RKO (cell line): ENCODE data around the gene CCDC149.
"Not testable (repeated sequence)": the region's sequence is repeated elsewhere in the genome, so short reads cannot be mapped to it uniquely, and the experiment has no call there.

Source experiments
- DNase-seq: peaks from one replicate; pipeline ENCODE4 v3.0.0-alpha.2; 2016; ENCODE audit warnings: low spot score

The CCDC149 gene

DNA sequence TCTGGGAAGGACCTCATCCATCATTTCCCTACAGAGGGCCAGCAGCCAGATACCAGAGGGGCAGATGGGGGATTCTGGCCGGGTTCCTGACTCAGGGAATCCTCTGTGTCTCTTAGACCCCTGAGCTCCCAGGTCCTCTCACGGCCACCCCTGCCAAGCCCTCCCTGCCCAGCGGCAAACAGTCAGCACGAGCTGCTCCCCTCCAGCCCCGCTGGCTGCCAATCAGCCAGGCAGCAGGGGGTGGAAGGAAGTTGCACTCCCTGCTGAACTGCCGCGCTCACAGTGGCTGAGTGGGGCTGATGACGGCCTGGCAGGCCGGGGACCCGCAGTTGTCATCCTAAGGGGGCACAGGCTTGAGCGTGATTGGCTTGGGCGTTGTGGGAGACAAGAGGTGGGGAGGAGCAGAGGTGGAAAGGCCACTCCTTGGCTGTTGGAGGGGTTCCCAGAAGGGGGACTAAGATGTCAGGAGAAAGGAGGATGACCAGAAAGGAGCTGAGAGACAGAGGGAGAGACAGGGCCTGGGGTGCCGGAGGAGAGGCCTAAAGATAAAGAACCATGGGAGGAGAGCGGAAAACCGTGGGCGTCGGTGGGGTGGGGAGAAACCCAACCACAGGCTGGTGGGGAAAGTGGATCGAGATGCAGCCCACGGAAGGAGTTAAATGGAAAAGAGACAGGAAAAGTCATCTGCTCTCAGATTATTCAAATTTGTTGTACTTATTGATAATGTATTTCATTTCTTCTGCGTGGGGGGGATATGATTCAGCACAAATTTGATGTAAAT, 4.4 kb upstream of the CCDC149 start:
- DNase-seq, result no peak

GRCh38 chr4:24915121-24915922, 2.5 kb upstream of the CCDC149 start:
- DNase-seq, result no peak

GRCh38 chr4:24914460-24914859, 1.6 kb upstream of the CCDC149 start:
- DNase-seq, result peak; percentile 63

GRCh38 chr4:24913119-24913485, 260 bp upstream of the CCDC149 start:
- DNase-seq, result no peak

GRCh38 chr4:24910499-24910898, 2.3 kb downstream of the CCDC149 start:
- DNase-seq, result peak; percentile 35

DNA sequence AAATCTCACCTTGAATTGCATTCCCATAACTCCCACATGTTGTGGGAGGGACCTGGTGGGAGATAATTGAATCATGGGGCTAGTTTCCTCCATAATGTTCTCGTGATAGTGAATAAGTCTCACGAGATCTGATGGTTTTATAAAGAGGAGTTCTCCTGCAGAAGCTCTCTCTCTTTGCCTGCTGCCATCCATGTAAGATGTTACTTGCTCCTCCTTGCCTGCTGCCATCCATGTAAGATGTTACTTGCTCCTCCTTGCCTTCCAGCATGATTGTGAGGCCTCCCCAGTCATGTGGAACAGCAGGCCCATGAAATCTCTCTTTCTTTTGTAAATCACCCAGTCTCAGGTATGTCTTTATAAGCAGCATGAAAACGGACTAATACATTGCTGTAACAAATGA, 3.2 kb downstream of the CCDC149 start:
- not testable (repeated sequence) for DNase-seq

DNA sequence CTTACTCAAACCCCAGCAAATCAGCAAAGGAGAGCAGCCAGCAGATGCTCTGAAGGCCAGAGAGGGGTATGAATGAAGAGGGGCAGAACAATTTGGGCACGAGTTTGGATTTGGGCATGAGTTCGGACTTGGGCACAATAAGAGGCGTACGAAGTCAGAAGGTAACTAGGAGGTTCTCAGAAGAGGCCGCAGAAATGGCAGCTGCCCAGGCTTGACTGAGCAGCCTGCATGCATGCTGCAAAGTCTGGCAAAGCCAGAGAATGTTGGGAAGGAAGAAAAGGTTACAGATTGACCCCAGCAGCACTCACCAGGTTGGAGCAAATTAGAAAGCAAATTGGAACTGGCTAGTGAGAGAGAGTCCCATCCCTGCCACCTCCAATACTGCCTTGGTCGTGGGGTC, 15.2 kb downstream of the CCDC149 start:
- no peak for DNase-seq

DNA sequence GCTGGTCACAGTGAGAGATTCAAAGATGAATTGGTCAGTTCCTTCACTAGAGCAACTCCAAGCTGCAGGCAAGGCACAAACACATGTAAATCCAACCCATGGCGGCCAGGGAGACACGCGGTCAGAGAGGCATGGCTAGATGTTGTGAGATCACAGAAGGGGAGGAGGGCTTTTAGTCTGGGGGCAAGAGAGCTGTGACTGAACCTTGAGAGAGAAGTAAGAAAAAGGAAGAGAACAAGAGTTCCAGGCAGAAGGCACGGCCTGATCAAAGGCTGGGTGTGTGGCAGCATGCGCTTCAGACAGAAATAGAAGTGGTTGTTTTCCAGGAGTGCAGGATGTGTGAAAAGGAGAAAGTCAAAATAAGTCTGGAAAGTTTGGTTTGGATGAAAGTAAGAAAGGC, 15.9 kb downstream of the CCDC149 start:
- DNase-seq, result no peak

- DNase-seq, result no peak
Observed at GRCh38 chr4:24896056-24896455, 16.8 kb downstream of the CCDC149 start.

GRCh38 chr4:24895461-24895860, 17.4 kb downstream of the CCDC149 start:
- DNase-seq, result no peak

DNA sequence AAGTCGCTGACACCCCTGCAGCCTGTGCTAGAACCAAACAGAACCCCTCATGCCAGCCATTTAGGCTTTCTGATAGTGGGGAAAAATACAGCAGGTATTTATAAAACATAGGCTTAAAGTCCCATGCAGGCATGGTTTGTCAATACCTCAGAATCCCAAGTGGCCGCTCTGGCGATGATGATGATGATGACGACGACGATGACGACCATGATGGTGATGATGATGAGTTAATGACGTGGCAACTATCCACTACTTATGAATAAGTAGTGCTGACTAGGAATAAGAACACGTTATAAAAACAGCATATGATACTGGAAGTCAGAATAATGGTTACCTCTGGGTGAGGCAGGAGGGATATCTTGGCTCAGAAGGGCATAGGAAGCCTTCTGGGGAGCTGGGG, 18.0 kb downstream of the CCDC149 start:
- DNase-seq, result no peak

DNA sequence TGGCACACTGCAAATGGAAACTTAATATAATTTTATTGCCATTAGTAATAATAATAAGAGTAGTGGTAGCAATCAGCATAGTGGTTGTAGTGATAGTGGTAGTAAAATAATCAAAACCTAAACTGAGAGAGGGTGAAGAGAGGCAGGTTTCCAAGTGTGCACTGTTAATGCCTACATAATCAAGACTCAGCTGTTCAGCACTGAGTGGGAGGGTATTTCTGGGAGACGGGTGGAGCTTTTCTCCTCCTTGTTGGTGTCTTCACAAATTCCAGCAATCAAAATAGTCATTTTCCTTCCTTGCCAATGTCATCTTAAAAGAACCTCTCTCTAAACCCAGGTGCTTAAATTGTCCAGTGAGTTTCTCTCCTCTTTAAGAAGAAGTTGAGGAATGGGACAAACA, 18.6 kb downstream of the CCDC149 start:
- no peak for DNase-seq

DNA sequence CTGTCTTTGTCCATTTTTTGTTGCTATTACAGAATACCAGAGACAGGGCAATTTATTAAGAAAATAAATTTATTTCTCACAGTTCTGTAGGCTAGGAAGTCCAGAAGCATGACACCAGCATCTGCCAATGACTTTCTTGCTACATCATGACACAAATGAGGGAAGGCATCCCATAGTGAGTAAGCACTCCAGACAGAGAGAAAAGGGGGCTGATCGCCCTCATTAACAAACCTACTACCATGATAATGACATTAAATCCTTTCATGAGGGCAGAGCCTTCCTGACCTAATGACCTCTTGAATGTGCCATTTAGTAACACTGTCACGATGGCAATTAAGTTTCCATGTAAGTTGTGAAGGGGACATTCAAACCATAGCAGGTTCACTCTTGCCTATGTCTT, 20.1 kb downstream of the CCDC149 start:
- no peak for DNase-seq

- DNase-seq, result no peak
Observed at GRCh38 chr4:24892278-24892677, 20.6 kb downstream of the CCDC149 start.

- no peak for DNase-seq
Observed at GRCh38 chr4:24890561-24891126, 22.2 kb downstream of the CCDC149 start.

GRCh38 chr4:24889991-24890390, 22.9 kb downstream of the CCDC149 start:
- DNase-seq, result no peak

GRCh38 chr4:24888475-24889344, 24.1 kb downstream of the CCDC149 start:
- no peak for DNase-seq

GRCh38 chr4:24887881-24888430, 24.9 kb downstream of the CCDC149 start:
- DNase-seq, result no peak

DNA sequence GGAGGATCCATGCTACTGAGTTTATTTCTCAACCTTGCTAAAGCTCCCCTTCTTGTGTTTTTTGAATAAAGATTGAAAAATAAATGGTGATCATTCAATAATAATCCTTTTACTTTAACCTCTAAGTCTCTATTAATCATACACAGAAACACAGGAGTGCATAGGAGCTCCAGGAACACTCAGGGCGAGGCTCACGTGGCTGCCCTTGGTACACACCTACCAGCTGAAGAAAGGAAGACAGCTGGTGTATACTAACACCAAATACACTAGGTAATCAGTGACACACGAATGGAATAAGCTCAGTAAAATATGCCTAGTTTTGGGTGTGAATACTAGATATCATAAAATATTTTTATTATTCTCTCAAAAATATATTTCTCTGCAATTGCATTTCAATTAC, 26.2 kb downstream of the CCDC149 start:
- no peak for DNase-seq

DNA sequence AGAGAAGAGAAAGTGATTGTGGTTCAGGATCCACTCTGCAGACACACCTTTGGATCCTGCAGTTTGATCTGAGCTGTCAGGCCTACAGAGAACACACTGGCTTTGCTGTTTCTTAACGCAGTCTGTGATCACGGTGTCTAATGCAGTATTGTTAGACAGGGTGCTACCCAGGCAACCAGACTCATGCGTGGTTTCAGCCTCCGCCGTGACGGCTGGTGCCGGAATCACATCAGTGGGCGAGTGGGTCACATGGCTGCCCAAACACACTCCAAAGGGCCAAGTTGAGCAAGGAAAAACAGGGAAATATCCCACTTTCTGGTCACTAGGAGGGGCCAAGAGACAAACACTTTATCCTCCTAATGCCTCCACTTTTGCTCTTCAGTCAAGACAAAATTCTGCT, 27.5 kb downstream of the CCDC149 start:
- no peak for DNase-seq

- no peak for DNase-seq
Observed at GRCh38 chr4:24884902-24885301, 27.9 kb downstream of the CCDC149 start.
